UCSD-AML1 (cell line): ENCODE measurements around the gene RORC.

ENCODE experiments used
- DNase-seq: peaks from one replicate; lab custom pipeline; 2025; ENCODE audit not compliant: unreplicated experiment; lab: John Stamatoyannopoulos, UW

RORC gene

DNA sequence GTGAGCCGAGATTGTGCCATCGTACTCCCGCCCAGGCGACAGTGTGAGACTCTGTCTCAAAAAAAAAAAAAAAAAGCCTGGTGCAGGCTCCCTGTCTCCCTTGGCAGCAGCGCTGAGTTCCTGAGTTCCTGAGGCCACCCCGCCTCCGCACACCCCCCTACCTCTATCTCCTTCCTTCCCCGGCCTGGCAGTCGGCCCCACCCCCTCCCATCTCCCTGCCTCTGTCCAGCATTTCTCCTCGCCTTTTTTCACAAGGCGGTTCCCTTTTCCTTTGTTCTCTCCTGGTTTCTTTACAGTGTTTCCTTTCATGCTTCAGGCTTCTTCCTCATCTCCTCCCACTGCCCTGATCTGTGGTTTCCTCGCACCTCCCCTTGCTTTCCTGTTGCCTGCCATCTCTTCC is 2.7 kb downstream of the RORC start:
- peak; percentile 83 for DNase-seq

DNA sequence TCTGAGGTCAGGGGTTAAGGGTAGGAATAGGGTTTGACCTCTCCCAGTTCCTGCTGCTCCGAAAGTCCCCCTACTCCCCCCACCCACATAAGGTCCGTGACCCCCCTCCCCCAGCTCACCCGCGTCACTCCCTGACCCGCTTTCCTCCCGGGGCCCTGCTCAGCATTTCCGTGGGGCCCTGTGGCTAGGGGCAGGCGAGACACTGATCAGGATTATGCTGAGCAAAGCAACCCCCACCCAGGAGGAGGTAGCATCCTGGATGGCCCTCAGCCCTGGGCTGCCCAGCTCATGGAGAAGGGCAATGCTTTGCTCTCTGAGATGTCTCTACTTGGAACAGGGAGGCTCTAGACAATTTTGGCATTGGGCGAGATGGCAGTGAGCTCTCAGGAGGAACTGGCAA is 3.7 kb downstream of the RORC start:
- peak; percentile 35 for DNase-seq

DNA sequence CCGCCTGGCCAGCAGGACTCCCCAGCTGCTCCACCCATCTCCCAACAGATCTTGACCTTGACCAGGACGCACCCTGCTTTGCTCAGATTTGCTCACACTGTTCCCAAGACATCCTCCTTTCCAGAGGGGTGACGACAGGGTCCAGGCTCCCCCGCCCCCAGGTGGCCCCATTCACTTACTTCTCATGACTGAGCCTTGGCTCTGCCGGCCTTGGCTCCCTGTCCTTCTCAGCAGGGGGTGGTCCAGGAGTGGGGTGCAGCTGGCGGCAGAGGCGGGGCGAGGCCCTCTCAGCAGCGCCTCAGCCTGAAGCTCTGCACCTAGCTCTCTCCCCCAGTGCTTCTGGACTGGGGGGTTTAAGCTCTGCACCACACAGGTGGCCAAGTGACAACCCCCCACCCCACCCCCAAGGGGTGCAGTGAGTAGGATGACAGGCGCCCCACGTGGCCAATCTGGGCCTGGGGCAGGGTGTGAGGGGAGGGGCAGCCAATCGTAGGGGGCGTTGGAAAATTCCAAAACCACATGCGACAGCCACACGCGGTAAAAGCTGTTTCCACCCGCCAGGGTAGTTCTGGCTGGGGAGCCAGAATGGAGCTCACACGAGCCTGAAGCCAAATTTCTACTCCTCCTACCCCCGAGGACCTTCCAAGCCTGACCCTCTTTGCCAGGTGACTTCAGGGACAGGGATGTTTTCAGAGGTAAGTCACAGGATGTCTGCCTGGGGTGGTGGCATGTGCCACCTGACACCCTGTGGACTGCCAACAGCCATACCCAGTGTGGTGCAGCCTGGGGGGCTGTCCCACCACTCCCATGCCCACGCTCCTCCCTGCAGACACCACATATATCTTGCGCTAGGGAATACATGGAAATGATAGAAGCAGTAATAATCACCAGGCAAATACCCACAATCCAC is 5.6 kb downstream of the RORC start:
- no peak for DNase-seq

DNA sequence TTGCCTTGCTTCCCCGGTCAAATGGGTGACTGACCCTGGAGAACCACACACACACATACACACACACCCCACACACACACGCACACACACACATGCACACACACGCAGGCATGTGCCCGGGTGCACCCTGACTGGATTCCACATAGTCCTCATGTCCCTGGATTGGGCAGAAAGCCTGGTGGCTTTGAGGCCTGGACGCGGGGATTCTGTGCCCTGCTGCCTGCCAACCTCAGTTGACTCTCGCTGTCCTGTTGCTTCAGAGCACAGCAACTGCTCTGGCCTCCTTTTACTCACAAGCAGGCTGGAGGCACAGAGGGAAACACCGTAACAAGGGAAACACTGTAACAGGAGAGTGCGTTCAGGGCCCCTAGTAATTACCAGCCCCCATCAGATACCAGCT is 6.4 kb downstream of the RORC start:
- DNase-seq: no peak

DNA sequence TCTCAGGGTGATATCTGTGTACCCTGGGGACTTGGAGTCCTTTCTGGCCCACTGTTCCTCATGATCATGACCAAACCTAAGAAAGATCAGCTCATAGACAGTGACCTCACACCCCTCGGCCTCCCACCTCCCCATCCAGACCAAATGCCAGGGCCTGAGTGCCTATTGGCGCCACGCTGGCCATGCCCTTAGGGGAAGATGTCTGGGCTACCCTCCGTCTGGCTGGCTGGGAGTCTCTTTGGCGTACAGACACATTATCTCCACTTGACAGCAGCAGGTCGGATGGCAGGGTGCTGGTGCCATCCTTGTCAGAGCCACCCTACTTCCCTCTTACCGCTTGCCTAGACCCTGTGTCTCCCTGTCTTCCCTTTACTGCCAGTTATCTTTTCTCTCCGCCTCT is 8.4 kb downstream of the RORC start:
- DNase-seq: no peak

DNA sequence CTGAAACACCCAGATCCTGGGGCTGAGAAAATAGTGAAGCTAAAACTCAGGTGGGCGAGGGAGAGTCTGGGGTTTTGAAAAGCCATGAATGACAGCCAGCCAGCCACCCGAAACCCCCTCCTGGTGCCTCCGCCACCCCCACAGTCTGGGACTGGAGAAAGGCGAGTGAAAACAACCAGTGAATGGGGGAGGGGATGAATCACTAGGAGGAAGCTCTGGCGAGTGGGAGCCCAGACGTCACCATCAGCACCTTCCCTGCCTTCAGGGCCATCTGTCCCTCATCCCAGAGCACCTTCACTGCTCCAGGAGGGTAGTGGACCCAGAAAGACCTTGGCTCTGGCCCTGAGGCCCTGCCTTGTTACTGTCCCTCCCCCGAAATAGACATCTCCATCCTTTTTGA is 9.2 kb downstream of the RORC start:
- DNase-seq: peak; percentile 24

DNA sequence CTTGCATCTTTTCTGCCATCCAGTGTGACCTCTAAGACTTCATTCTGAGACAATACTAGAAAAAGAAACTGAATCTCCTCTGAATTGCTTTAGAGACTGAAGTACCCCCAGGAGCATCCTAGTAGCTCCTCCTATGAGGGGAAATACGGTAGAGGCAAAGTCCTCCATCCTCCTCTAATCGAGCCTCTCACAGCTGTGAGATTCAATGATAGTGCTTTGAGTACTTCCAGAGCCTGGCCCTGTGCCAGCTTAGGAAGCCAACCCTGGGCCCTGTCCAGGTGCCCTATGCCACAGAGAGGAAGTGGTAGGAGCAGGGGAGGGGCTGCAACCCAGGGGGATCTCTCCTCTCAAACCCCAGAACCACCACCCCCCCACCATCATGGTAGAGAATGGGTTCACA is 10.7 kb downstream of the RORC start:
- peak; percentile 58 for DNase-seq

DNA sequence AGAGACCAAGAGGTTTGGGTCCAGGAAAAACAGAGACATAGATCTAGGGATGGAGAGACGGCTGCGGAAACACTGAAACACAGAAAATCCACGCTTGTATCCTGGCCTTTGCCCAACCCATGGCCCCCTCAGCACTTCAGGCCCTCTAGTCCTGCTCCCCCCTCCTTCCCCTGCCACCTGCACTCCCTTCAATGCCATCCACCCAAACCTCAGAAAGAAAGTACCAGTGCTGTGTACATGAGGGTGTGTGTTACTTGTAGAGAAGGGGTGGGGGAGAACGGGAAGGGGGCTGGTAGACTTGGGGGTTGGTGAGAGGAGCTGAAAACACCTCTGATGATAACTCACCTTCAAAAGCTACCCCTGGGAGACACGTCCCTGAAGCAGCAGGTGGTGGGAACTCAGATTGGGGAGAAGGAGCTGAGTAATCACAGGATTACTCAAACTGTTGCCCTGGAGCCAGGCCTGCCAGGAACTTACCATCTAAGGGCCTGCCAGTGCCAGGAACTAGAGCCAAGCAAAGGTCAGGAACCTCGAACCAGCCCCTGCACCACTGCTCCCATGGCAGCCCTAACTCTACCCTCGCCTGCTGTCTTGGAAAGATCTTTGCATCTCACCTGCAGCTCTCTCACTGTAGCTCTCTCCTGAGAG is 11.5 kb downstream of the RORC start:
- DNase-seq: no peak

DNA sequence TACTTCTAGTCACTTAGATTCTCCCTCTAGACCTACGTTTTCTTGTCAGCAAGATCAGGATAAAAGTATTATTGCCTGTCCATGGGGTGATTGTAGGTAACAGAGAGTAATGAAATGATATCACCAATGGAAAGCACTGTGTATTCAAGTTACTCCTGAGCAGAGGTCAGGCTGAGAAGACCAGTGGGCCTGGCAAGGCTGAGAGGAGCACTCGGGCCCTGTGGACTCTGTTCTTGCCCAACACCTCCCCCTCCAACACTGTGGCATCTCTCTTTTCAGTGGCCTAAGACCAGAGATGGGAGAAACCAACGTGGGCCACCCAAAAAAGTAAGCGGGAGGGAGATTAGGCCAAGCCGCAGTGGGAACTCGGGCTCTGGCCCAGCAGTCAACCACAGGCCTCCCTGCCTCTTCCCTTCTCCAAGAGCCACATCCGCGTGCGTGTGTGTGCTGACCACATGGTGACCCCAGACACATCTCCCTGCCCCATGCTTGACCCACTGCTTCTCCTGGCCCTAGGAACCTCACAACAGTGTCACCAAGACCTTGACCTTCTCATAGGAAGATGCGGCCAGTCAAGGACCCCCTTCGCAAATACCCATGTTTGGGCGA is 12.3 kb downstream of the RORC start:
- DNase-seq: no peak

DNA sequence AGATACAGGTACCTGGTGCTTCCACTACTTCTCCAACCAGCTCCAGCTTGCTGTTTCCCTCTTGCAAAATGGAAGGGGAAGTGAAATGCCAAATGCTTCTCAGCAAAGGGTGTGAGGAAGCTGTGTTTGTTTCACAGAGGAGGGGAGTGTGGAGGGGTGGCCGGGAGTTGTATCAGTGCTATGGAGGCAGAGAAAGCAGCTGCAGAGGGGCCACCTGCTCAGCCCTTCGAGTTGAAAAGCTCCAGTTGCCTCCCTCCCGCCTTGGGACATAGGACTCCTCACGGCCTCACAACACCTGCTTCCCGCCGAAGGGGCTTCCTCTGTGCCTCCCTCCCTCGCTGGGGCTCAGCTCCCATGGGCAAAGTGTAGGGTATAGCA is 14.3 kb downstream of the RORC start:
- peak; percentile 23 for DNase-seq

DNA sequence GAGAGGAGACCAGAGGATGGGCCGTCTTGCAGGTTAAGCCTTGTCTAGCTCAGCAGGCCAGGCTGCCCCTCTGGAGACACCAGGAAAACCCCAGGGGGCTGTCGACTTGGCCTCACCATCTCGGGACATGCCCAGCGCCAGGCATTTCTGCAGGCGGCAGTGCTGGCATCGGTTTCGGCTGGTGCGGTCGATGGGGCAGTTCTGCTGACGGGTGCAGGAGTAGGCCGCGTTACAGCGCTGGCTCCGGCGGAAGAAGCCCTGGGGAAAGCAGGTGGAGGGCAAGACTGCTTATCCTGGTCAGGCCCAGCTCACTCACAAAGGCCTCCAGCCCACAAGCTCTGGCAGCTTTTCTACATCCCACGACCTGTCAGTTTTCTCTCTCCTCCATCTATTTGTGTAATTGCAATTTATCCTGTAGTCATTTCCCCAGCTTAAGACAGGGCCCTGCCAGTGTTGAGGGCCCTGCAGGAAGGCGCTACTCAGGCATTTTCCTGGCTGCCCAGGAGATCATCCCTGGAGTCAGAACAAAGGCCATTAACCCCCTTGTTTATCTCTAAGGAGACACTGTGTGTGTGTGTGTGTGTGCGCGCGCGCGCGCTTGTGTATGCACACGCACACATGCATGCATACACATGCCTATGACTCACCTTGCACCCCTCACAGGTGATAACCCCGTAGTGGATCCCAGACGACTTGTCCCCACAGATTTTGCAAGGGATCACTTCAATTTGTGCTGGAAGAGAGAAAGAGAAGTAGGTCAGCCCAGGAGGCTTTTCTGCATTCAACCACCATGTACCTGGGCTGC is 14.9 kb downstream of the RORC start:
- no peak for DNase-seq

DNA sequence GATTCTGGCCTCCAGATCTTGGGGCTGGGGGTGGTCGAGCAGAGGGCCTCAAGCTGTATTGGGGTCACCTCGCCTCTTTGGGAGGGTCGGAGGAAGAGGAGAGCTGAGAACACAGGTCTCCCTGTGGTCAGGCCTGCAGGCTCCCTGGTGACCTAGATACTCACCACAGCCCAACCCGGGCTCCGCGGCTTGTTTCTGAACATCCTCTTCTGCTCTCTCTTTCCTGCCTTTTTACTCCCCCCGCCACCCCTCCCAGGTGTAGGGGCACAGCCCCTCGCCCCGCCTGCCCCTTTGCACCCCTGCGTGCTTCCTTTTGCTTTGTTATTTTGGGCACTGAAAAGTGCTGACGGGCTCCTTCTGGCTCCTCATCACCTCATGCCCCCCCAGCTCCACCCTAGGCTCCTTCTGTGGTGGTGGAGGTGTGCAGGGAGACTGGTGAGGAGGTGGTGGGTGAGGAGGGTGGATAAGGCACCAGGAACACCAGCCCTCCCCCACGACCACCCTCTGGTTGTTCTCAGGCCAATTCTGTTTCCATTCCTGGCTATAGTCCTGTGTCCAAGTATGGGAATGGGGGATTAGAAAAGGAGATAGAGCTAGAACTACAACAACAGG is 15.8 kb downstream of the RORC start:
- no peak for DNase-seq

DNA sequence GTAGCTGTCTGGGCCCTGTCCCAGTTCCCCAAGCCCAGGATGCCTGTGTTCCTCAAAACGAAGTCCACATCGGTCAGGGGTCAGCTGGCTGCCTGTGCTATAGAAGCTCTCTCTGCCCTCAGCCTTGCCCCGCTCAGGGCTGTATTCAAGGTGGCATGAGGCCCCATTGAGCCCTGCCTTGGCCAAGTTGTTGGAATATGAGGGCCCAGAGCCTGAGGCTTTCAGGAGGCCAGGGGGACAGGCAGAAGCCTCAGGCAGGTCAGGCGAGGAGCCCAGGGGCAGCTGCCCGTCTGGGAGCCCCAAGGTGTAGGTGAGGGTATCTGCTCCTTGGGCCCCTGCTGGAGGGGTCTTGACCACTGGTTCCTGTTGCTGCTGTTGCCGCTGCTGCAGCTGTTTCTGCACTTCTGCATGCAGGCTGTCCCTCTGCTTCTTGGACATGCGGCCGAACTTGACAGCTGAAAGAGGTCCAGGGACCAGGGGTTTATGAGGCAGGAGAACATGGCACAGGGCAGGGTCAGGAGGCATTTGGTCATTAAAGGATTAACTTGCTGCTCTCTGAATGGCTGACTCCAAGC is 16.5 kb downstream of the RORC start:
- no peak for DNase-seq

DNA sequence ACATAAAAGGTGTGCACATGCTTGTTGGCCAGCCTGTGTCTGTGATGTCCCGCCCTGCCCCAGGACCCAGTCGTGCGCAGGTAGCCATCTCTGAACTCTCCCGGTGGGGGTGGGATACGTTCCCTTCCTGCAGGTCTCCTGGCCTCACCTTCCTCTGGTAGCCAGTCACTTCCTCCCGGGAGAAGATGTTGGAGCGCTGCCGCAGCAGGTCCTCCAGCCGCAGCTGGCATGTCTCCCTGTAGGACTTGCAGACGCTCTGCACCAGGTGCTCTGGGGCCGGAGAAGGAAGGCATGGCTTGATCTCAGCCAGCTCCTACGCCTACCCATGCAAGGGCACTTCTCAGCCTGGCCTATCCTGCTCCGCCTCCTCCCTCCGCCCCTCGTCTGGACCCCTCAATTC is 17.2 kb downstream of the RORC start:
- DNase-seq: no peak

DNA sequence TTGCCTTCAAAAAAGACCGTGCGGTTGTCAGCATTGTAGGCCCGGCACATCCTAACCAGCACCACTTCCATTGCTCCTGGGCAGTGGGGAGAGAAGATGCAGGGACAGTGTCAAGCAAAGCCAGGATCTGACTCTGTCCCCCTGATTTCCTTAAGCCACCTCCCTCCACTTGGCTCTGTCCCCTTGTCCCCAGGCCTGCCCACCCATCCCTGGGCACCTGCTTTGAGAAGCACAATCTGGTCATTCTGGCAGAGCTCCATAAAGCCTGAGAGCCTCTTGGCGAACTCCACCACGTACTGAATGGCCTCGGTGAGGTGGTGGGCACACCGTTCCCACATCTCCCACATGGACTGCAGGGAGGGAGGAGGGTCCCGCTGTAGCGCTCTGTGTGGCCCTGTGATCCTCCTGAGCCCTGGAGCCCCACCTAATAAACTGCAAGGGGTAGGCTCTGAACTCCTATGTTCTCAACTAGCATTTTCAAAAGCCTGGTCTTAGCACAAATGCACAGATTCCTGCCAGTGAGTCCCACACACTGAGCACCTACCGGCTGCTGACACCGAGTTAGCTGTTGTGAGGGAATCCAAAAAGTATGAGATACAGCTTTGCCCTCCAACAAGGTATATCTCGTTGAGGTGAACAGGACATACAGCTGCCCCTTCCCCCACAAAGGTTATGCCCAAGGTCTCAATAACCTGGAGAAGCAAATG is 18.2 kb downstream of the RORC start:
- DNase-seq: no peak

DNA sequence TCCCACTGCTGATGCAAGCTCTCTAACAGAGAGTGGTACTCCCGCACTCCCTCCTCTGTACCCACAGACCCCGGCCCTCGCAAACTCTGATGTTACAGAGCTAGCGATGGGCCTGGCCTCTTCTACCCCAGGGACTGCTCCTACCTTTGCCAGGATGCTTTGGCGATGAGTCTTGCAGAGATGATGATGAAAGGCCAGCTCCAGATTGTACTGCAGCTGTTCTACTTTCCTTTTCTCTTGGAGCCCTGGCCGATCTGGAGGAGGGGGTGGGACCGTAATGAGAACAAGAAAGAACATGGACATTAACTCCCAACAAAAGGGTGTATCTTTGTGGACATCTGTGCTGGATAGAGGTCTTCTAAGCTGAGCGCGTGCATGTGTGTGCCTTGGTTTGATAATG is 20.4 kb downstream of the RORC start:
- no peak for DNase-seq

DNA sequence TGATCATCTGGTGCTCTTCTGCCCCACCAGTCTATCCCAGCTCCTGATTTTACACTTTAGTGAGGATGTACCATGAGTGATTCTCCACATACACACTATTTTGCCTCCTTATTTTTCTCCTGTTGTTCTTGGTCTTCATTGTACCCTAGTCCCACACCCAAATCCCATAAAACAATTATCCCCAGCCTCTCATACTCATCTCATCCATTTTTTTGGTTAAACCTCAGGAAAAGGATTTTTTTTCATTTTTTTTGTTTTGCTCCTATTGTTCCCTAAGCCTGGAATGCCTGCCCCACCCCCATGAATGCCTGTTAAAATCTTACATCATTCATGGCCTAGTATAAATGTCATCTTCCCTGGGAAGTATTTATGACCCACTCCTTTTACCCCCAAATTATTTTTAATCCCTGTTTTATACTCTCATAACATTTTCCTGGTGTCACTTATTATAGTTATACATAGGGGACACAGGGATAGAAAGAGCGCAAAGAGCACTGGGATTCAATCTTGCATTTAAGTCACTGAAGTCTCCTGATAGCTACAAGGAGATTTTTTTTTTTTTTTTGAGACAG is 21.5 kb downstream of the RORC start:
- DNase-seq: no peak

DNA sequence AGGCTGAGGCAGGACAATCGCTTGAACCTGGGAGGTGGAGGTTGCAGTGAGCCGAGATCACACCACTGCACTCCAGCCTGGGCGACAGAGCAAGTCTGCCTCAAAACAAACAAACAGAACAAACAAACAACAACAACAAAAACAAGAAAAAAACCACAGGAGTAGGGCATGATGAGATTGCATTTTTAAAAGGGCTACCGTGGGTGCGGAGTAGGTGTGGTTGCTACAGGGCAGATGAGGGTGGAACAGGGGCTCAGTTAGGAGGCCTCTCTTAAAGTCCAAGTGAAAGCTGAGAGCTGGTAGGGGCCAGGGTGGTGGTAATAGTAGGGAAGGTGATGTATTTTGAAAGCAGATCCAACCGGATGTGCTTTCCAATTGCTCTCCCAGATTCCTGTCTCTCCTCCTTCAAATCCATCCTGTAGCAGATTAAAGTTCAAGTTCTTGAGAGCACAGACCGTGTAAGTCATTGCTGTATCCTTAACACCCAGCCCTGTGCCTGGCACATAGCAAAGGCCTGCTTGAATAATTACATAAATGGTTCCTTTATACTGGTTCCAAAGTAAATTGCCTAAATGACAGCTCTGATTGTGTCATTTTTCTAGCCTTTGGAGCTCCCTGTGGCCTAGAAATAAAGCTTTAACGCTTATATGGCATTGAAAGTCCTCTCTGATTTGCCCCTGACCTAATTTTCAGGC is 22.2 kb downstream of the RORC start:
- no peak for DNase-seq

DNA sequence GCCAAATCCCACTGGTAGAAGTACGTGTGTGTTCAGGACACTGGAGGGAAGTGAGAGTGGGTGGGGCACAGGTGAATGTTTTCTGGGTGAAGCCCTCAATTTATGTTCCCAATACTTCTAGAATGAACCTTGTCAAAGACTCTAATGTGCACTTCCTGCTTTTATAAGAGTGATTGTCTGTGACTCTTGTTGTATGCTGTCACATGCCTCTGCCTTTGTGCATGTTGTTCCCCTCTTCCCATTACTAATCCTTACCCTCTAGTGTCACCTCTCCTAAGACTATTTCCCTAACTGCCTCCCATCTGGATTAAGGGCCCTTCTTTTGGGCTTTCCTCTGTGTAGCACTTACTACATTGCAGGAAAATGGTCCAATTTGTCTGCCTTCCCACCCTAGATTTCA is 23.8 kb downstream of the RORC start:
- DNase-seq: no peak
